HEK293 (cell line): ENCODE data around the gene TPST1.

Source experiments
- IKZF3 ChIP-seq: fragments of 450-650 bp; IDR thresholded peaks from 2 replicates; pipeline ENCODE4 v1.5.0; 2018; ENCODE audit warnings: missing biosample characterization, mild to moderate bottlenecking, missing genetic modification characterization, moderate library complexity
- TCF7L2 ChIP-seq: IDR thresholded peaks from 2 replicates; pipeline ENCODE4 v1.6.1; 2011; ENCODE audit warnings: low read depth, mild to moderate bottlenecking, inconsistent platforms, low read length, moderate library complexity, borderline replicate concordance
- ZBTB20 ChIP-seq: fragments of 450-650 bp; formaldehyde crosslinking; IDR thresholded peaks from 2 replicates; pipeline ENCODE4 v1.5.1; 2016; ENCODE audit warnings: missing biosample characterization, missing genetic modification characterization
- ZFP37 ChIP-seq: fragments of 450-650 bp; formaldehyde crosslinking; IDR thresholded peaks from 2 replicates; pipeline ENCODE4 v1.5.1; 2016; ENCODE audit warnings: missing biosample characterization, missing genetic modification characterization
- TF ChIP-seq, protein P1 (sequence below): fragments of 450-650 bp; formaldehyde crosslinking; IDR thresholded peaks from 2 replicates; pipeline ENCODE4 v1.5.1; 2016; ENCODE audit warnings: missing biosample characterization, missing genetic modification characterization
- TF ChIP-seq, protein P2 (sequence below): fragments of 450-650 bp; formaldehyde crosslinking; IDR thresholded peaks from 2 replicates; pipeline ENCODE4 v1.5.1; 2016; ENCODE audit warnings: missing biosample characterization, missing genetic modification characterization
- TF ChIP-seq, protein P3 (sequence below): sonication (generic); formaldehyde crosslinking; IDR thresholded peaks from 2 replicates; pipeline ENCODE4 v1.8.1; 2022; ENCODE audit warnings: mild to moderate bottlenecking, moderate library complexity, missing genetic modification reagents

- TF ChIP-seq, protein P1, sequence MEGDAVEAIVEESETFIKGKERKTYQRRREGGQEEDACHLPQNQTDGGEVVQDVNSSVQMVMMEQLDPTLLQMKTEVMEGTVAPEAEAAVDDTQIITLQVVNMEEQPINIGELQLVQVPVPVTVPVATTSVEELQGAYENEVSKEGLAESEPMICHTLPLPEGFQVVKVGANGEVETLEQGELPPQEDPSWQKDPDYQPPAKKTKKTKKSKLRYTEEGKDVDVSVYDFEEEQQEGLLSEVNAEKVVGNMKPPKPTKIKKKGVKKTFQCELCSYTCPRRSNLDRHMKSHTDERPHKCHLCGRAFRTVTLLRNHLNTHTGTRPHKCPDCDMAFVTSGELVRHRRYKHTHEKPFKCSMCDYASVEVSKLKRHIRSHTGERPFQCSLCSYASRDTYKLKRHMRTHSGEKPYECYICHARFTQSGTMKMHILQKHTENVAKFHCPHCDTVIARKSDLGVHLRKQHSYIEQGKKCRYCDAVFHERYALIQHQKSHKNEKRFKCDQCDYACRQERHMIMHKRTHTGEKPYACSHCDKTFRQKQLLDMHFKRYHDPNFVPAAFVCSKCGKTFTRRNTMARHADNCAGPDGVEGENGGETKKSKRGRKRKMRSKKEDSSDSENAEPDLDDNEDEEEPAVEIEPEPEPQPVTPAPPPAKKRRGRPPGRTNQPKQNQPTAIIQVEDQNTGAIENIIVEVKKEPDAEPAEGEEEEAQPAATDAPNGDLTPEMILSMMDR (tag by site-specific recombination), result no peak
- no peak for TF ChIP-seq TCF7L2
- TF ChIP-seq, protein P2, sequence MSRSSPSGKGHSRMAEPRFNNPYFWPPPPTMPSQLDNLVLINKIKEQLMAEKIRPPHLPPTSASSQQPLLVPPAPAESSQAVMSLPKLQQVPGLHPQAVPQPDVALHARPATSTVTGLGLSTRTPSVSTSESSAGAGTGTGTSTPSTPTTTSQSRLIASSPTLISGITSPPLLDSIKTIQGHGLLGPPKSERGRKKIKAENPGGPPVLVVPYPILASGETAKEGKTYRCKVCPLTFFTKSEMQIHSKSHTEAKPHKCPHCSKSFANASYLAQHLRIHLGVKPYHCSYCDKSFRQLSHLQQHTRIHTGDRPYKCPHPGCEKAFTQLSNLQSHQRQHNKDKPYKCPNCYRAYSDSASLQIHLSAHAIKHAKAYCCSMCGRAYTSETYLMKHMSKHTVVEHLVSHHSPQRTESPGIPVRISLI, result no peak
- TF ChIP-seq ZFP37, result no peak
- TF ChIP-seq ZBTB20 (tag by site-specific recombination), result no peak
- no peak for TF ChIP-seq IKZF3 (tag by site-specific recombination)
- TF ChIP-seq, protein P3, sequence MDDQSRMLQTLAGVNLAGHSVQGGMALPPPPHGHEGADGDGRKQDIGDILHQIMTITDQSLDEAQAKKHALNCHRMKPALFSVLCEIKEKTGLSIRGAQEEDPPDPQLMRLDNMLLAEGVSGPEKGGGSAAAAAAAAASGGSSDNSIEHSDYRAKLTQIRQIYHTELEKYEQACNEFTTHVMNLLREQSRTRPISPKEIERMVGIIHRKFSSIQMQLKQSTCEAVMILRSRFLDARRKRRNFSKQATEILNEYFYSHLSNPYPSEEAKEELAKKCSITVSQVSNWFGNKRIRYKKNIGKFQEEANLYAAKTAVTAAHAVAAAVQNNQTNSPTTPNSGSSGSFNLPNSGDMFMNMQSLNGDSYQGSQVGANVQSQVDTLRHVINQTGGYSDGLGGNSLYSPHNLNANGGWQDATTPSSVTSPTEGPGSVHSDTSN (CRISPR knock-in tag), result no peak
Measured at GRCh38 chr7:66371096-66371824, 166.1 kb downstream of the TPST1 start.
